ENCODE data around the gene KRT16. TPM values are rescaled to one million over a fixed set of nuclear protein-coding genes. Genes with fewer than 3 reads are reported as not detected.
"Not testable (repeated sequence)": the region's sequence is repeated elsewhere in the genome, so short reads cannot be mapped to it uniquely, and the experiment has no call there.

Gene KRT16
- total RNA-seq: not detected

DNA sequence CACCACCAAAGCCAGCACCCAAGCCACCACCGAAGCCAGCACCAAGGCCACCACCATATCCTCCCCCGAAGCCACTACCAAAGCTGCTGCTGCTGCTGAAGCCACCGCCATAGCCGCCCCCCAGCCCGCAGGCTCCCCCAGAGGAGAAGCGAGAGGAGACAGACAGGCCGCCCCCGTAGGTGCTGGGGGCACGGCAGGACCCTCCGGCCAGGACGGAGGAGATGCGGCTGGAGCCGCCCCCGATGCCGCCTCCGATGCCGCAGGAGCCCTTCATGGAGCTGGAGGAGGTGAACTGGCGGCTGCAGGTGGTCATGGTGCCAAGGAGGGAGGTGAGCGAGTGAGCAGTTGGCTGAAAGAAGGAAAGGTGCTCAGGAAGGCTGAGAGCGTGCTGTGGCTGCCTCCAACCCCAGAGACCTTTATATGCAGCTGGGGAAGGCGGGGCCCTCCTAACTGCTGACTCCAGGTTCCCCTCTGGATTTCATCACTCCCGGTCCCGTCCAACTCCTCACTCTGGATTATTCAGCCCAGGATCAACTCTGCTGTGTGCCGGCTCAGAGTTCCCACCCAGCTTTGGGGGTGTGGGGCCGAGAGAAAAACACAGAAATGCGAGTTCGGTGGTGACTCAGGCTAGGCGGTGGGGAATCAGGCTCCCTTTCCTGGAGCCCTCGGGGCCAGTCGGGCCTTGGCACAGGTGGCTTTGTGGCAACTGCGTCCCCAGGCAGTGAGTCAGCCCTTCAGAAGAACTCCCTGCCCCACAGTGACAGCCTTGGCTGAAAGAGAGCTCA, at the start of gene KRT16:
TSS of gene KRT16 (minus strand) at position 392 of the 785 bp plus-strand sequence. CDS start at position 313, 79 bp downstream.
- DNase-seq; H3K27ac ChIP-seq; intact Hi-C loops (cut with DNase I; ENCODE audit: low total_unique reads); H3K9me3 ChIP-seq; H3K36me3 ChIP-seq; H3K4me3 ChIP-seq; H3K4me1 ChIP-seq; H3K27me3 ChIP-seq: not testable (repeated sequence)

GRCh38 chr17:41660221-41660711, 47.7 kb upstream of the KRT16 start:
- no peak overlapping the region for H3K27ac ChIP-seq
- H3K9me3 ChIP-seq: no peaks in the 10 kb centered on the region
- TF ChIP-seq, protein P1, sequence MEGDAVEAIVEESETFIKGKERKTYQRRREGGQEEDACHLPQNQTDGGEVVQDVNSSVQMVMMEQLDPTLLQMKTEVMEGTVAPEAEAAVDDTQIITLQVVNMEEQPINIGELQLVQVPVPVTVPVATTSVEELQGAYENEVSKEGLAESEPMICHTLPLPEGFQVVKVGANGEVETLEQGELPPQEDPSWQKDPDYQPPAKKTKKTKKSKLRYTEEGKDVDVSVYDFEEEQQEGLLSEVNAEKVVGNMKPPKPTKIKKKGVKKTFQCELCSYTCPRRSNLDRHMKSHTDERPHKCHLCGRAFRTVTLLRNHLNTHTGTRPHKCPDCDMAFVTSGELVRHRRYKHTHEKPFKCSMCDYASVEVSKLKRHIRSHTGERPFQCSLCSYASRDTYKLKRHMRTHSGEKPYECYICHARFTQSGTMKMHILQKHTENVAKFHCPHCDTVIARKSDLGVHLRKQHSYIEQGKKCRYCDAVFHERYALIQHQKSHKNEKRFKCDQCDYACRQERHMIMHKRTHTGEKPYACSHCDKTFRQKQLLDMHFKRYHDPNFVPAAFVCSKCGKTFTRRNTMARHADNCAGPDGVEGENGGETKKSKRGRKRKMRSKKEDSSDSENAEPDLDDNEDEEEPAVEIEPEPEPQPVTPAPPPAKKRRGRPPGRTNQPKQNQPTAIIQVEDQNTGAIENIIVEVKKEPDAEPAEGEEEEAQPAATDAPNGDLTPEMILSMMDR (IDR thresholded peaks at IDR 0.05): no peak
- TF ChIP-seq POLR2A (IDR thresholded peaks at IDR 0.05): no peak

DNA sequence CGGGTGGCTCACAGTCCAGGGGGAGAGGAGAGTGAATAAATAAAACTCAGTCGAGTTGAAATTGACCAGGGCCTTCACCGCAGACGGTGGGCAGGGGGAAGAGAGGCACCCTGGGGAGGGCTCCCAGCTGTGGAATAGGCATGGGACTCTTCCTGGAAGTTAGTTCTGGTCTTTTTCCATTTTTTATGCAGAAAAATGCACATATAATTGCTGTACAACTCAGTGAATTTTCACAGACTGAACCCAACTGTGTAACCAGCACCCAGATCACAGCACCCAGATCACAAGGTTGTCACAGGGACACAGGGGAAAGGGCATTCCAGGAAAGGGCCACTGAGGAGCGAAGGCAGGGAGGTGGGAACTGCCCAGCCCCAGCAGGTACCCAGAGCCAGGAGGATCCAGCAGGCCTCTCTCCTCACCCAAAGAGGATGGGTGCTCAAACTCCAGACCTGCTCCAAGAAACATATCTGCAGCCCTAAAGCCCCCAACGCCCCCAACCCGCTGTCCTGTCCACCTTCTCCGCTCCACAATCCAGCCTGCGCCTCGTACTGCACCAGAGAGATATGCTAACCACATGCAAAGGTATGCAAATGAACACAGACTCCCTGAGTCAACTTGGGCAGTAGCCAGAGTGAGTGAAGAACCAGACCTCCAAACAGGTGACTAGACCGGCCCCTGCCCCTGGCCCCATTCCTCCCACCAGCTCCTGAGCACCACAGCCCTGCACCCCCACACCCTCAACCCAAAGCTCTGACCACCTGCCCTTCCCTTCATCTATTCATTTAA, 47.1 kb upstream of the KRT16 start:
- H3K4me1 ChIP-seq: no peaks in the 10 kb centered on the region
- no peaks in the 10 kb centered on the region for H3K36me3 ChIP-seq
- DNase-seq: no peak
- no peak for TF ChIP-seq POLR2A (IDR thresholded peaks at IDR 0.05)
- TF ChIP-seq, protein P1 (IDR thresholded peaks at IDR 0.05): no peak
- intact Hi-C loops (cut with DNase I; ENCODE audit: low total_unique reads): loop anchor here (10.0 kb wide), 1 partner anchor 855 kb away; no protein-coding TSS in a partner anchor
- no peaks in the 10 kb centered on the region for H3K27me3 ChIP-seq
- H3K27ac ChIP-seq: no peak overlapping the region
- no peak overlapping the region for H3K4me3 ChIP-seq
- H3K9me3 ChIP-seq: no peaks in the 10 kb centered on the region

More at GRCh38 chr17:41660221-41660711, 47.7 kb upstream of the KRT16 start:
- Histone ChIP-seq H3K36me3 (no peaks in the 10 kb centered on the region), H3K4me1 (no peaks in the 10 kb centered on the region), H3K4me3 (no peak overlapping the region), H3K27me3 (no peaks in the 10 kb centered on the region)
- intact Hi-C loops (cut with DNase I; ENCODE audit: low total_unique reads): loop anchor here (10.0 kb wide), 1 partner anchor 855 kb away; no protein-coding TSS in a partner anchor
- no peak for DNase-seq

GRCh38 chr17:41658846-41659245, 46.3 kb upstream of the KRT16 start:
- no peaks in the 10 kb centered on the region for H3K4me1 ChIP-seq
- intact Hi-C loops (cut with DNase I; ENCODE audit: low total_unique reads): no loop called here
- H3K27ac ChIP-seq: no peak overlapping the region

DNA sequence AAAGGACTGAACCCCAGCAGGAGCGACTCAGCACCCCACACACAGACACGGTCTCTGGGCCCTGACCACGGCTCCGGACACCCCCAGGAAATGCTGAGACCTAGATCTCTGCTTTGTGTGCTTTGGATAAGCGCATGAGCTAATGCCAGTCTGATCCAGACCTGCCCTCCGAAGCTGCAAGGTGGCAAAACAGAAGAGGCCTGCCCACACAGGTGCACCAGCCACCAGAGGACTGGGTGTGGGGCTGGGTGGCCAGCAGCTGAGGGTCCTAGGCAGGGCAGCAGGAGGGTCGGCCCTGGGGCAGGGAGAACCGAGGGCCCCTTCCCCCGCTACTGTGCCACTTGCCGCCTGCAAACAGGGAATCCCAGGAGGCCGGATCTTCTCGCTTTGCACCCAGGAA, 45.4 kb upstream of the KRT16 start:
- intact Hi-C loops (cut with DNase I; ENCODE audit: low total_unique reads): no loop called here
- DNase-seq: no peak
- Histone ChIP-seq H3K27ac (no peak overlapping the region), H3K36me3 (no peaks in the 10 kb centered on the region), H3K9me3 (no peaks in the 10 kb centered on the region), H3K4me1 (no peaks in the 10 kb centered on the region), H3K27me3 (no peaks in the 10 kb centered on the region), H3K4me3 (no peak overlapping the region)
- TF ChIP-seq, protein P1 (IDR thresholded peaks at IDR 0.05): no peak
- TF ChIP-seq POLR2A (IDR thresholded peaks at IDR 0.05): no peak

More at GRCh38 chr17:41658846-41659245, 46.3 kb upstream of the KRT16 start:
- no peaks in the 10 kb centered on the region for H3K27me3 ChIP-seq
- no peaks in the 10 kb centered on the region for H3K36me3 ChIP-seq
- DNase-seq: no peak
- H3K9me3 ChIP-seq: no peaks in the 10 kb centered on the region
- H3K4me3 ChIP-seq: no peak overlapping the region
- TF ChIP-seq POLR2A (IDR thresholded peaks at IDR 0.05): no peak
- TF ChIP-seq, protein P1 (IDR thresholded peaks at IDR 0.05): no peak
